GM23338 (cell line): Measurements from ENCODE around the gene NAA20. TPM values are rescaled to one million over a fixed set of nuclear protein-coding genes. Genes with fewer than 3 reads are reported as not detected.

Experiments used
- ATAC-seq: fragments of 200-7000 bp; cut with Tn5 transposase; 3 replicates; pipeline ENCODE4 v1.9.1; 2020
- DNase-seq: peaks from one replicate; pipeline ENCODE4 v3.0.0-alpha.2; 2015; ENCODE audit warnings: low spot score
- H2AFZ ChIP-seq: fragments of 200-600 bp; sonication (generic); 2 replicates; pipeline ENCODE4 v1.8.0; 2016; ENCODE audit warnings: antibody characterized with exemption, mild to moderate bottlenecking, moderate library complexity
- H3F3A ChIP-seq: fragments of 200-600 bp; sonication (generic); replicated peaks from 2 replicates; pipeline ENCODE4 v1.8.0; 2017; ENCODE audit warnings: antibody characterized with exemption, mixed run types, low read depth
- H3K27ac ChIP-seq: fragments of 200-600 bp; sonication (generic); 2 replicates; pipeline ENCODE4 v1.6.1; 2016; ENCODE audit warnings: low read depth
- H3K27me3 ChIP-seq: fragments of 200-600 bp; sonication (generic); 2 replicates; pipeline ENCODE4 v1.8.0; 2016; ENCODE audit warnings: mild to moderate bottlenecking, mixed run types, moderate library complexity; ENCODE audit not compliant: insufficient read depth
- H3K36me3 ChIP-seq: fragments of 200-600 bp; sonication (generic); 2 replicates; pipeline ENCODE4 v1.8.0; 2016; ENCODE audit warnings: mild to moderate bottlenecking; ENCODE audit not compliant: insufficient read depth
- H3K4me1 ChIP-seq: fragments of 200-600 bp; sonication (generic); 2 replicates; pipeline ENCODE4 v1.8.0; 2016; ENCODE audit warnings: mild to moderate bottlenecking, moderate library complexity; ENCODE audit not compliant: insufficient read depth
- H3K4me2 ChIP-seq: fragments of 200-600 bp; sonication (generic); 2 replicates; pipeline ENCODE4 v1.7.1; 2017; ENCODE audit warnings: mixed run types
- H3K4me3 ChIP-seq: fragments of 200-600 bp; sonication (generic); 2 replicates; pipeline ENCODE4 v1.6.1; 2016; ENCODE audit warnings: mixed run types
- H3K79me2 ChIP-seq: fragments of 200-600 bp; sonication (generic); replicated peaks from 2 replicates; pipeline ENCODE4 v1.8.0; 2017; ENCODE audit warnings: mild to moderate bottlenecking; ENCODE audit not compliant: insufficient read depth
- H3K9me2 ChIP-seq: fragments of 200-600 bp; sonication (generic); 2 replicates; pipeline ENCODE4 v1.8.0; 2017; ENCODE audit not compliant: insufficient read depth
- H4K20me1 ChIP-seq: fragments of 200-600 bp; sonication (generic); replicated peaks from 2 replicates; pipeline ENCODE4 v1.8.0; 2017; ENCODE audit warnings: mild to moderate bottlenecking; ENCODE audit not compliant: insufficient read depth
- H3K27ac Mint-ChIP-seq: 2 replicates; pipeline ENCODE4 v1.8.0; 2020; ENCODE audit warnings: inconsistent platforms, mild to moderate bottlenecking, moderate library complexity, mixed read lengths
- H3K27me3 Mint-ChIP-seq: 3 replicates; pipeline ENCODE4 v1.8.0; 2022; ENCODE audit warnings: low read depth, mild to moderate bottlenecking, moderate library complexity, mixed read lengths, inconsistent platforms; ENCODE audit not compliant: insufficient read depth, poor library complexity
- H3K36me3 Mint-ChIP-seq: 3 replicates; pipeline ENCODE4 v1.8.0; 2021; ENCODE audit warnings: low read depth, mild to moderate bottlenecking, inconsistent platforms, moderate library complexity, mixed read lengths
- H3K4me1 Mint-ChIP-seq: 3 replicates; pipeline ENCODE4 v1.8.0; 2020; ENCODE audit warnings: mild to moderate bottlenecking, inconsistent platforms, mixed read lengths
- H3K4me3 Mint-ChIP-seq: 3 replicates; pipeline ENCODE4 v1.8.0; 2021; ENCODE audit warnings: moderate library complexity, mild to moderate bottlenecking, inconsistent platforms, mixed read lengths
- H3K9me3 Mint-ChIP-seq: 3 replicates; pipeline ENCODE4 v1.8.0; 2020; ENCODE audit warnings: moderate library complexity, mild to moderate bottlenecking, inconsistent platforms, mixed read lengths
- CREB1 ChIP-seq: fragments of 250-450 bp; sonication (Bioruptor Pico); IDR thresholded peaks from 2 replicates; pipeline ENCODE4 v1.5.0; 2020; ENCODE audit warnings: low read depth, mild to moderate bottlenecking, moderate library complexity
- ETS1 ChIP-seq: IDR thresholded peaks from 2 replicates; pipeline ENCODE4 v1.6.1; 2016; ENCODE audit warnings: antibody characterized with exemption
- EZH2 ChIP-seq: fragments of 200-600 bp; sonication (generic); IDR thresholded peaks from one replicate; pipeline ENCODE4 v1.8.0; 2017; ENCODE audit warnings: antibody characterized with exemption, mild to moderate bottlenecking, low read depth; ENCODE audit not compliant: unreplicated experiment
- EZH2phosphoT487 ChIP-seq: fragments of 200-600 bp; sonication (generic); IDR thresholded peaks from one replicate; pipeline ENCODE4 v1.8.1; 2018; ENCODE audit warnings: antibody characterized with exemption; ENCODE audit not compliant: unreplicated experiment
- JUNB ChIP-seq: IDR thresholded peaks from one replicate; pipeline ENCODE4 v1.6.1; 2016; ENCODE audit warnings: antibody characterized with exemption; ENCODE audit not compliant: unreplicated experiment
- NANOG ChIP-seq: IDR thresholded peaks from 2 replicates; pipeline ENCODE4 v1.6.1; 2016; ENCODE audit warnings: antibody characterized with exemption, borderline replicate concordance
- REST ChIP-seq: IDR thresholded peaks from one replicate; pipeline ENCODE4 v1.6.1; 2018; ENCODE audit warnings: antibody characterized with exemption; ENCODE audit not compliant: unreplicated experiment
- ZNF114 ChIP-seq: fragments of 250-450 bp; sonication (Bioruptor Pico); IDR thresholded peaks from 2 replicates; pipeline ENCODE4 v1.5.0; 2020; ENCODE audit warnings: mild to moderate bottlenecking, moderate library complexity
- ZNF331 ChIP-seq: fragments of 250-450 bp; sonication (Bioruptor Pico); IDR thresholded peaks from 2 replicates; pipeline ENCODE4 v1.5.0; 2020; ENCODE audit warnings: low read depth, mild to moderate bottlenecking, moderate library complexity
- ZNF462 ChIP-seq: fragments of 250-450 bp; sonication (Bioruptor Pico); IDR thresholded peaks from 2 replicates; pipeline ENCODE4 v1.5.0; 2020; ENCODE audit warnings: mild to moderate bottlenecking, moderate library complexity
- polyA plus RNA-seq: library from polyadenylated mRNA; unstranded; fragments of >200 nt; fragmentation: Nextera tagmentation; extraction: Ambion mirVana; gene quantifications from 2 replicates; pipeline ENCODE4 v1.2.1, GENCODE V29; 2016
- total RNA-seq: library from RNA; depleted of rRNA; stranded (reverse); fragments of >200 nt; shearing (Covaris generic); gene quantifications from 2 replicates; pipeline ENCODE4 v1.2.3, GENCODE V29; 2014

NAA20 gene
- total and polyA plus RNA-seq, 2 experiments from 2014 or later, result 28.7 to 117 TPM

- H3K36me3 ChIP-seq, result peaks cover 56% of the 10 kb centered on the region
- no peaks in the 10 kb centered on the region for H3K27me3 Mint-ChIP-seq
These were observed 22.7 kb downstream of the NAA20 start for GRCh38 chr20:20039752-20040387.

GRCh38 chr20:20051767-20052073 is 34.6 kb downstream of the NAA20 start:
- H3K4me1 ChIP-seq, result peaks cover 7% of the 10 kb centered on the region
- DNase-seq (no peak), ATAC-seq (no peak)
- peaks cover 23% of the 10 kb centered on the region for H3K36me3 ChIP-seq
- H3K79me2 ChIP-seq, result peaks cover 18% of the 10 kb centered on the region
- peaks cover 9% of the 10 kb centered on the region for H3K27me3 Mint-ChIP-seq
- H3K27me3 ChIP-seq, result no peaks in the 10 kb centered on the region
- H3K36me3 Mint-ChIP-seq, result peaks cover 35% of the 10 kb centered on the region
- no peaks in the 10 kb centered on the region for H3K9me2 ChIP-seq
- no peaks in the 10 kb centered on the region; the same call in 1 of the 2 replicates for H3F3A ChIP-seq
- peak overlapping the region; percentile 98 for H3K4me3 Mint-ChIP-seq
- H3K4me3 ChIP-seq, result peak overlapping the region; percentile 88
- no peaks in the 10 kb centered on the region; the same call in 2 of the 3 replicates for H3K9me3 Mint-ChIP-seq
- H4K20me1 ChIP-seq, result no peaks in the 10 kb centered on the region
- no peaks in the 10 kb centered on the region for H3K4me1 Mint-ChIP-seq
- H3K4me2 ChIP-seq, result peak overlapping the region; percentile 98
- H2AFZ ChIP-seq, result peak overlapping the region; percentile 92
- H3K27ac ChIP-seq, result peak overlapping the region; percentile 94
- H3K27ac Mint-ChIP-seq, result peak overlapping the region; percentile 99
- no peak for TF ChIP-seq ETS1
- TF ChIP-seq EZH2, result no peak
- no peak for TF ChIP-seq CREB1
- no peak for TF ChIP-seq ZNF114
- TF ChIP-seq REST, result no peak
- TF ChIP-seq JUNB, result no peak
- TF ChIP-seq ZNF462 (CRISPR knock-in tag), result no peak
- no peak for TF ChIP-seq NANOG

More at GRCh38 chr20:20039752-20040387, 22.7 kb downstream of the NAA20 start:
- no peaks in the 10 kb centered on the region for H3F3A ChIP-seq
- ATAC-seq (no peak), DNase-seq (no peak)
- TF ChIP-seq EZH2phosphoT487 (no peak), EZH2 (no peak), ZNF331 (no peak), NANOG (no peak)
- Mint-ChIP-seq H3K36me3 (peaks cover 82% of the 10 kb centered on the region), H3K27ac (no peak overlapping the region), H3K4me3 (no peak overlapping the region), H3K9me3 (no peaks in the 10 kb centered on the region), H3K4me1 (peaks cover 9% of the 10 kb centered on the region; the same call in 2 of the 3 replicates)
- peaks cover 6% of the 10 kb centered on the region; the same call in 1 of the 2 replicates for H3K4me1 ChIP-seq
- H4K20me1 ChIP-seq, result peaks cover 3% of the 10 kb centered on the region; the same call in 1 of the 2 replicates
- H3K79me2 ChIP-seq, result no peaks in the 10 kb centered on the region
- H2AFZ ChIP-seq, result no peak overlapping the region
- H3K27ac ChIP-seq, result peak overlapping the region; percentile 42; the same call in 1 of the 2 replicates
- H3K9me2 ChIP-seq, result no peaks in the 10 kb centered on the region
- no peaks in the 10 kb centered on the region for H3K27me3 ChIP-seq
- no peak overlapping the region for H3K4me2 ChIP-seq
- H3K4me3 ChIP-seq, result no peak overlapping the region
